Calu3 (cell line): ENCODE results near the gene ABHD14A. TPM values are rescaled to one million over a fixed set of nuclear protein-coding genes. Genes with fewer than 3 reads are reported as not detected.

Experiments used
- BruUV-seq: library from RNA; stranded (reverse); fragments of 400-500 nt; replicated peaks from 2 replicates; lab custom pipeline; 2021; lab: Mats Ljungman, UMichigan
- CTCF ChIA-PET: fragments of 300-600 bp; sonication (Branson Sonifier 250); formaldehyde crosslinking; loops from one replicate; lab custom pipeline; 2022; ENCODE audit warnings: antibody characterized with exemption; lab: Charles Lee
- DNase-seq: peaks from one replicate; pipeline ENCODE4 v3.0.0; 2022
- H3K27ac Mint-ChIP-seq: one replicate; pipeline ENCODE4 v1.8.0; 2022; ENCODE audit warnings: mixed read lengths; ENCODE audit not compliant: unreplicated experiment
- H3K27me3 Mint-ChIP-seq: one replicate; pipeline ENCODE4 v1.8.0; 2022; ENCODE audit warnings: mixed read lengths; ENCODE audit not compliant: unreplicated experiment
- H3K36me3 Mint-ChIP-seq: one replicate; pipeline ENCODE4 v1.8.0; 2022; ENCODE audit warnings: mild to moderate bottlenecking, moderate library complexity, mixed read lengths; ENCODE audit not compliant: insufficient read depth, unreplicated experiment
- H3K4me1 Mint-ChIP-seq: one replicate; pipeline ENCODE4 v1.8.0; 2022; ENCODE audit warnings: mild to moderate bottlenecking, low read depth, mixed read lengths; ENCODE audit not compliant: unreplicated experiment
- H3K4me3 Mint-ChIP-seq: one replicate; pipeline ENCODE4 v1.8.0; 2022; ENCODE audit warnings: mild to moderate bottlenecking, low read depth, moderate library complexity, mixed read lengths; ENCODE audit not compliant: unreplicated experiment
- H3K9me3 Mint-ChIP-seq: one replicate; pipeline ENCODE4 v1.8.0; 2022; ENCODE audit warnings: low read depth, mixed read lengths; ENCODE audit not compliant: unreplicated experiment
- intact Hi-C: fragments of 100-400 bp; cut with micrococcal nuclease; formaldehyde crosslinking; loops from one replicate; pipeline ENCODE4 v1.10.0; 2022; ENCODE audit not compliant: unreplicated experiment
- total RNA-seq: library from RNA; stranded (reverse); gene quantifications from 2 replicates; pipeline ENCODE4 v1.2.3, GENCODE V29; 2022
- TF ChIP-seq, protein P1 (sequence below): fragments of 200-600 bp; IDR thresholded peaks from one replicate; pipeline ENCODE4 v1.8.0; 2022; ENCODE audit warnings: antibody characterized with exemption; ENCODE audit not compliant: unreplicated experiment

Gene ABHD14A
- total RNA-seq, 1 experiment from 2014 or later = 6.6 TPM

DNA sequence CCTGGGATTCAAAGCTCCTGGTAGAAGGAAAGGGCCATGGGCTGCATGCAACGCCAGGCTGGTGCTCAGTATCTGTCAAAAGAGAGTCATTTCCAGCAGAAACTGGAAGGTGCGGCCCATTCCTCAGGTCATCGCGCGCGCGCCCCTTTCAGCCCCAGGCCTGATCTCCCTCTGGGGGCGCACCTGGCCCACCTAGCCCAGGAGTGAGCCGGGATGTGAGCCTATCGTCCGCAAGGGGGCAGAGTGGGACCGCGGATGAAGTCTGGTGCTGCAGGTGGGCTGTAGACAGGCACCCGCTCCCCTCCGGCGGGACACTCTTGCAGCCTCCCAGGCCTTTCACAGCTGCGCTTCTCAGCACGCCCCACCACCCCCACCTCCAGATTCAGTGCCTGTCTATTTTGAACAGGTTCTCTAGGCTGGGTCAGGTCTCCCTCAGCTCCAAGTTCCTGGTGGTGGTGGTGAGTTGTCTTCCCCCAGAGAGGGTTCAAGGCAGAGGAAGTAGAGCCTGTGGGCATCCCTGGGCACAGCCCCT lies 26.6 kb downstream of the ABHD14A start:
- Mint-ChIP-seq H3K27me3 (peaks cover 15% of the 10 kb centered on the region), H3K36me3 (peaks cover 7% of the 10 kb centered on the region), H3K9me3 (no peaks in the 10 kb centered on the region), H3K4me3 (no peak overlapping the region), H3K27ac (no peak overlapping the region), H3K4me1 (peaks cover 38% of the 10 kb centered on the region)
- intact Hi-C loops = loop anchor here (1.0 to 5.0 kb wide), 4 partner anchors 56 to 336 kb away; partner anchors contain the start of gene DUSP7
- peak; percentile 87 for DNase-seq
- no TSS peak for BruUV-seq
- CTCF ChIA-PET = interaction anchor here (0.7 to 1.4 kb wide), 4 partner anchors 56 to 218 kb away, joined by 3 to 5 read pairs (median 3); no protein-coding TSS in a partner anchor
- TF ChIP-seq, protein P1, sequence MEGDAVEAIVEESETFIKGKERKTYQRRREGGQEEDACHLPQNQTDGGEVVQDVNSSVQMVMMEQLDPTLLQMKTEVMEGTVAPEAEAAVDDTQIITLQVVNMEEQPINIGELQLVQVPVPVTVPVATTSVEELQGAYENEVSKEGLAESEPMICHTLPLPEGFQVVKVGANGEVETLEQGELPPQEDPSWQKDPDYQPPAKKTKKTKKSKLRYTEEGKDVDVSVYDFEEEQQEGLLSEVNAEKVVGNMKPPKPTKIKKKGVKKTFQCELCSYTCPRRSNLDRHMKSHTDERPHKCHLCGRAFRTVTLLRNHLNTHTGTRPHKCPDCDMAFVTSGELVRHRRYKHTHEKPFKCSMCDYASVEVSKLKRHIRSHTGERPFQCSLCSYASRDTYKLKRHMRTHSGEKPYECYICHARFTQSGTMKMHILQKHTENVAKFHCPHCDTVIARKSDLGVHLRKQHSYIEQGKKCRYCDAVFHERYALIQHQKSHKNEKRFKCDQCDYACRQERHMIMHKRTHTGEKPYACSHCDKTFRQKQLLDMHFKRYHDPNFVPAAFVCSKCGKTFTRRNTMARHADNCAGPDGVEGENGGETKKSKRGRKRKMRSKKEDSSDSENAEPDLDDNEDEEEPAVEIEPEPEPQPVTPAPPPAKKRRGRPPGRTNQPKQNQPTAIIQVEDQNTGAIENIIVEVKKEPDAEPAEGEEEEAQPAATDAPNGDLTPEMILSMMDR = peak; percentile 98

DNA sequence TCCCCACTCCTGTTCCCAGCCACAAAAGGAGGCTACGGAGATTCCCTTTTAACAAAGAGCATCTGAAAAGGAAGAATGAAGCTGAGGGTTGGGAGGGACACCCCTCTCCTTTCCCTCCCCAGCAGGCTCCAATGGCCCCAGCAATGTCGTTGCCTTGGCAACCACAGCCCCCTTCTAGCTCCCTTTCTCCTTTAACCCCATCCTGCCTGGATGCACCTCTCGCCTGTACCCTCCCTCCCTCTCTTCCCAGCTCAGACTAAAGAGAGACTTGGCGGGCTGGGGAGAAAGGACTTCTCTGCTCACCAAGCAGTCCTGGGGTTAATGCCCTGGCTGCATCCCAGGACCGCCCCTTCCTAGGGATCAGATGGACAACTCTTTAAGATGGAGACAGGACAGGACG lies 27.9 kb downstream of the ABHD14A start:
- no peak for DNase-seq
- intact Hi-C loops = loop anchor here (5.0 kb wide), 3 partner anchors 55 to 335 kb away; partner anchors contain the start of gene DUSP7
- TF ChIP-seq, protein P1 = no peak
- Mint-ChIP-seq H3K9me3 (no peaks in the 10 kb centered on the region), H3K4me1 (peaks cover 28% of the 10 kb centered on the region), H3K36me3 (peaks cover 6% of the 10 kb centered on the region), H3K27ac (no peak overlapping the region), H3K4me3 (no peak overlapping the region), H3K27me3 (peaks cover 15% of the 10 kb centered on the region)
- no TSS peak for BruUV-seq
- CTCF ChIA-PET = no interaction called here

DNA sequence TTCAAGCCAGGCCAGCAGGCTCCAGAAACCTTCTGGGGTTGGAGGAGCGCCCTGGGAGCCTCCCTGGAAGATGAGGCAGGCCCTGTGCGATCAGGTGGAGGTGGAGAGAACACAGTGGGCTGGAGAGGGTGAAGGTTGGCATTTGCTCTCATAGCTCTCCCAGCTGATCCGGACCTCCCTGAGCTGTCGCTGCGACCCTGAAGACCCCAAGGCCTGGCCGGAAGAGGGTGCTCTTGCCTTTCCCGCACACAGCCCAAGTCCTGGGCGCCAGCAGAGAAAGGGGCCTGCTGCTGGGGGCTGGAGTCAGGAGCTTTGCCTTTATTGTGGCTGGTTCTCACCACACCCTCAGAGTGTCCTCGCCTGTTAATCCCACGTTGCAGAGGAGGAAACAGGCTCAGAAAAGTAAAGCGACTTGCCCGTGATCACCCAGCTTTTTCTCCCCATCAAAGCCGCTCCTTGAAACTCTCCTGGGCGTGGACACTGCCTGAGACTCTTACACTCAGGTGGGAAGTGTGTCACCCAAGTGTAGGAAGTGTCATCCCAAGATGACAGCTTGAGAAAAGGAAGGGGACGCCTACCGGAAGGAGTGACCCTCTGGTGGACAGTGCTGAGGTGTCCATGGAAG lies 29.4 kb downstream of the ABHD14A start:
- CTCF ChIA-PET = interaction anchor here (0.8 to 1.3 kb wide), 3 partner anchors 52 to 277 kb away, joined by 3 read pairs; partner anchors contain the start of gene DUSP7
- Mint-ChIP-seq H3K4me1 (peaks cover 19% of the 10 kb centered on the region), H3K36me3 (no peaks in the 10 kb centered on the region), H3K4me3 (no peak overlapping the region), H3K27me3 (peaks cover 15% of the 10 kb centered on the region), H3K27ac (no peak overlapping the region), H3K9me3 (no peaks in the 10 kb centered on the region)
- DNase-seq = no peak
- TF ChIP-seq, protein P1 = no peak
- no TSS peak for BruUV-seq
- intact Hi-C loops = loop anchor here (5.0 kb wide), 3 partner anchors 53 to 333 kb away; partner anchors contain the start of gene DUSP7

DNA sequence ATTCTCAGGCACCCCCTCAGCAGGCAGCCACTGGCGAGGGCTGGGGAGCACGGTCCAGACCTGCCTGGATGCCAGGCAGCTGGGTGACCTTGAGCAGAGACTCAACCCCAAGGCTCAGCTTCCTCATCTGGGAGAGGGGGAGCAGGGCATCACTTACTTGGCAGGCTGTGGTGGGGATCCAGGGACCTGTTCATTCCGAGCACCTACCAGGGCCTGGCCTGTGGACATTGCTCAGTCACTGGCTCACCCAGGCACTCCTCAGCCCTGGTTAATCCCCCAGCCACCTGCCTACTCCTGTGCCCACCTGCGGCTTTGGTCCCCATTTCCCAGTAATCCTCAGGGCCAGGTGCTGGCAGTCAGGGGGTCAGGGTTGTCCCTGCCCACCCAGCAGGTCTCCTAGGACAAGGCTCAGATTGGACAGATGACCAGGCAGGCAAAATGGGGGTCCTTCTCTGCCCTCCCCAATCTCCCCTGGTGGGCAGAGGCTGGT lies 30.1 kb downstream of the ABHD14A start:
- Mint-ChIP-seq H3K36me3 (no peaks in the 10 kb centered on the region), H3K9me3 (no peaks in the 10 kb centered on the region), H3K4me1 (peaks cover 19% of the 10 kb centered on the region), H3K4me3 (peak overlapping the region; percentile 26), H3K27me3 (peaks cover 15% of the 10 kb centered on the region), H3K27ac (no peak overlapping the region)
- TF ChIP-seq, protein P1 = no peak
- no TSS peak for BruUV-seq
- CTCF ChIA-PET = interaction anchor here (0.7 to 1.3 kb wide), 7 partner anchors 9 to 277 kb away, joined by 3 to 6 read pairs (median 3); partner anchors contain the start of genes DUSP7, POC1A and RPL29
- no peak for DNase-seq
- intact Hi-C loops = loop anchor here (5.0 kb wide), 3 partner anchors 52 to 332 kb away; partner anchors contain the start of gene DUSP7
